Mucosa of rectum (tissue), 2 donors: ENCODE data around the gene CACNA2D1.

Experiments used
- H3K27ac ChIP-seq, 2 donors: one replicate each; pipeline ENCODE4 v1.7.0; 2013; ENCODE audit warnings: inconsistent platforms in 2 of 2, low read depth in 2 of 2, low read length in 2 of 2
- H3K27me3 ChIP-seq, 2 donors: one replicate each; pipeline ENCODE4 v1.7.0; 2013; ENCODE audit warnings: low read length in 2 of 2; ENCODE audit not compliant: control insufficient read depth in 2 of 2, insufficient read depth in 2 of 2
- H3K36me3 ChIP-seq, 2 donors: one replicate each; pipeline ENCODE4 v1.7.0; 2013; ENCODE audit warnings: low read length in 2 of 2; ENCODE audit not compliant: control insufficient read depth in 2 of 2, insufficient read depth in 2 of 2
- H3K4me1 ChIP-seq, 2 donors: one replicate each; pipeline ENCODE4 v1.7.0; 2013; ENCODE audit warnings: low read length in 2 of 2, mild to moderate bottlenecking in 1 of 2; ENCODE audit not compliant: control insufficient read depth in 2 of 2, insufficient read depth in 2 of 2
- H3K4me3 ChIP-seq, 2 donors: one replicate each; pipeline ENCODE4 v1.7.0; 2013; ENCODE audit warnings: low read length in 2 of 2
- H3K9ac ChIP-seq, 2 donors: one replicate each; pipeline ENCODE4 v1.7.0; 2013; ENCODE audit warnings: low read length in 2 of 2, low read depth in 1 of 2, mild to moderate bottlenecking in 1 of 2
- H3K9me3 ChIP-seq, 2 donors: one replicate each; pipeline ENCODE4 v1.7.0; 2013; ENCODE audit warnings: low read length in 2 of 2; ENCODE audit not compliant: control insufficient read depth in 2 of 2
- donor health status: healthy.
- donor health status: Normal muscosa, but diverticular disease.

The CACNA2D1 gene

DNA sequence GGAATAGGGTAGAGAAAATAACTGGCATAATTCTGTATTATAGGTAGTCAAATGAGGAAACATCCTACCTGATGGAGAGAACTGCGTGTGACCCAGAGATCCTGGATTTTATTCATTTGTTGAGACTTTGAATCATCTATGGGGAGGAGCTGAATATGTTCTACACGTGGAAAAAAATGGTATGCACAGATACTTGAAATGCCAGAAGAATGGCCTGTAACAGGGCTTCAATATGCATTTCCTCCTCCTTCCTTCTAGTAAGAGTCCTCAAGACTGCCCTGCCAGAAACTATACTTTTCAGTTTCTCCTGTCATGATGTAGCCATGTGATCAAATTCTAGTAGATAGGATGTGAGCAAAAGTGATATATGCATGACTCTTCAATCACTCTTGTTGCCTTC, 372.1 kb downstream of the CACNA2D1 start:
- H3K4me1 ChIP-seq = no peaks in the 10 kb centered on the region
- H3K4me3 ChIP-seq = no peak overlapping the region
- H3K27ac ChIP-seq = no peak overlapping the region
- no peak overlapping the region for H3K9ac ChIP-seq
- no peaks in the 10 kb centered on the region for H3K36me3 ChIP-seq
- H3K27me3 ChIP-seq = no peaks in the 10 kb centered on the region
- no peaks in the 10 kb centered on the region for H3K9me3 ChIP-seq

DNA sequence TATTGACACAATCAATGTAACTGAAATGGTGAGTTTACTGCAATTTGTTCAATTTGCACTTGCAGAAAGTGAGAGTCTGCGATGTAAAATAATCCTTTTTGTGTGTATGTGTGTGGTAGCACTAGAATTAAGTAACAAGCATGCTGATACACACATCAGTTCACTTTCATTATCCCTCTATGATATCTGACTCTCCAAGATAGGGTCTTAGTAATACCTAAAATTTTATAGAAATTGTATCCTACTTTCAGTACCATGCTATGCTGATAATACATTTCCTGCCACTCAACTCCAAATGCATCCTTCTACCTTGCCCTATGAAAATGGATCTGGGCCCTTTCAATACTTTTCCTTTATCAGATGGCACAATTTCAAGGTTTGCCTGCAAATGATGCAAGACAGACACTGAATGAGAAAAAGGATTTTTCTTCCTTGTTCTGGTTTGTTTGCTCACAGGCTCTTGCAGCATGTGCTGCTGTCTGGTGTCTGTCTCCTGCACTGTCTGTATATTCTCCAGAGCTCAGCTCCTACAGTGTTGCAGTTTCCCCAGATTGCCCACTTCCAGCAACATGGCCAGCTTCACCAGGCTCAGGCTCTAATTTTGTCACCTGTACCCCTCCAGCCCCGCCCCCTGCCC, 375.8 kb downstream of the CACNA2D1 start:
- Histone ChIP-seq H3K27ac (no peak overlapping the region), H3K4me1 (no peaks in the 10 kb centered on the region), H3K27me3 (no peaks in the 10 kb centered on the region), H3K9ac (no peak overlapping the region), H3K9me3 (no peaks in the 10 kb centered on the region), H3K4me3 (no peak overlapping the region), H3K36me3 (no peaks in the 10 kb centered on the region)

DNA sequence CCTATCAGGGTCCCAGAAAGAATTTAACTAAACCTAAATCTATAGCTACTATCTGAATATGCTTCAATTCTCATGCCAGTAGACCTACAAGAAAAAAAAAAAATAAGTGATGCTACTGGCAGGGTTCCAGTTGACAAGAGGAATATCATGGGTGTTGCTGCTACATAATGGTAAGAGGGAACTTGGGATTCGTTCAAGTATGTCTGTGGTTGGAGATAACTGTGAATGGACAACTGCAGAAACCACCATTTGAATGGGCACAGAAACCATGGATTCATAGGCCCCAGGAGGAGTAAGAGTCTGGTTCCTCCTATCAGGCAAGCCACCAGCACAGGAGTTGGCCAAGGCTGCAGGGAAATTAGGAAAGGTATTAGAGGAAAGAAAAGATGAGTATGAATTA, 386.1 kb downstream of the CACNA2D1 start:
- Histone ChIP-seq H3K36me3 (no peaks in the 10 kb centered on the region), H3K4me3 (no peak overlapping the region), H3K27me3 (no peaks in the 10 kb centered on the region), H3K9ac (no peak overlapping the region), H3K27ac (no peak overlapping the region), H3K4me1 (no peaks in the 10 kb centered on the region), H3K9me3 (no peaks in the 10 kb centered on the region)

DNA sequence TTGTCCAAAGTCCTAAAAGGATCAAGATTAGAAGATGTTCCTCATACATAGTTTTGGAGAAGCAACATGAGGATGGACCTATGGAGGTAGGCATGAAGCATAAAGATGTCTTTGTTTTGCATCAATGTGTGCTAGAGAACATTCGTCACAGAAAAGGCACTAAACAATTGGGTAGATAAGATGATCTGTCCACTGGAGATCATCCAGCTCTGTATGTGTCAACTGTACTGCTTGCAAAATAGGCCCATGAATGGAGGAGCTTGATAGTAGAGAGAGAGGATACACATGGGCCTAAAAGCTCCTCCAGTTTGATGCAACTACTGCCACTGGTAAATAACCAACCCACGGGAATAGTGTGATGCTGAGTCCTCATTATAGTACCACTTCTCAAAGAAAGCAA, 387.3 kb downstream of the CACNA2D1 start:
- no peak overlapping the region for H3K4me3 ChIP-seq
- no peak overlapping the region for H3K9ac ChIP-seq
- no peak overlapping the region for H3K27ac ChIP-seq
- H3K27me3 ChIP-seq = no peaks in the 10 kb centered on the region
- H3K36me3 ChIP-seq = no peaks in the 10 kb centered on the region
- no peaks in the 10 kb centered on the region for H3K9me3 ChIP-seq
- H3K4me1 ChIP-seq = no peaks in the 10 kb centered on the region

DNA sequence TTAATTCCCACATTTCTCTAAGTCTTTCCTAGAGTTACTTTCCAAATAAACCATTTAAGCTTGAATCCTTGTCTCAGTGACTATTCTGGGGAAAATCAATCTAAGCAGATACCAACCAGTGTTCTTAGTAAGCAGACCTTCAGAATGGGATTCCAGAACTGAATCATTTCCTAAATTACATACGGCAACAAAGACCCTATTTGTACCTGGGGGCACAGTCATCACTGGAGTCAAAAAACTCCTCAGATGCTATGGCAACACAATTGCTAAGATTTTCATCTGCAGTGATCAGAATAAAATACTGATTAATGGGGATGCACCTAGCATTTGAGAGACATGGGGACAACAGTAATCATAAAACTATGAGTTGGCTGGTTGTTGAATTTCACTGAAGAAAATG, 389.0 kb downstream of the CACNA2D1 start:
- H3K9me3 ChIP-seq = no peaks in the 10 kb centered on the region
- no peaks in the 10 kb centered on the region for H3K36me3 ChIP-seq
- no peak overlapping the region for H3K9ac ChIP-seq
- H3K27me3 ChIP-seq = no peaks in the 10 kb centered on the region
- H3K4me3 ChIP-seq = no peak overlapping the region
- H3K27ac ChIP-seq = no peak overlapping the region
- H3K4me1 ChIP-seq = no peaks in the 10 kb centered on the region

DNA sequence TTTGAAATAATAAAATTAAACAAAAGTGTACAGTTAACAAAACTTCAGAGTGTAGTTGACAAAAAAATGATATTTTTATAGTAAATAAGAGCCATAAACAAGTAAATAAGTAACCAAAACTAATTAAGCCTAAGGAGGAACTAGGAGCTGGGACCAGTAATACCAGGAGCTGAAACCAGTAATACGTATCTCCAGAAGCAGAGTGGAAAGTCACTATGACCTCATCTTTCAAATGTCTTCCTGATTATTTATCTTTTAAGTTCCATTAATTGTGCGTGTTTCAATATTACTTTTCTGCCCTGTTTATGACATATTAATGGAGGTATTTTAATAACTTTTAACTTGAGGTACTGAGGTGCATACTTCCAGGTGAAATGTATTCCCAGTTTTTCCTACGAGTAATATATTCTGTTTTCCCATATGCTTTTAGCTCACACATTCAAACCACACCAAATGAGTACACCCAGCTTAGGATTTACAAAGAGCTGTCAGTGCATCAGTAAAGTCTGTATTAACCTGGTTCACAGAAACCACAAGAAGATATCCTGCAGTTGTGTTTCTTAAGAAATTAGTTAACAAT, 390.0 kb downstream of the CACNA2D1 start:
- no peaks in the 10 kb centered on the region for H3K4me1 ChIP-seq
- H3K27me3 ChIP-seq = no peaks in the 10 kb centered on the region
- no peaks in the 10 kb centered on the region for H3K9me3 ChIP-seq
- H3K4me3 ChIP-seq = no peak overlapping the region
- no peak overlapping the region for H3K27ac ChIP-seq
- no peaks in the 10 kb centered on the region for H3K36me3 ChIP-seq
- H3K9ac ChIP-seq = no peak overlapping the region

DNA sequence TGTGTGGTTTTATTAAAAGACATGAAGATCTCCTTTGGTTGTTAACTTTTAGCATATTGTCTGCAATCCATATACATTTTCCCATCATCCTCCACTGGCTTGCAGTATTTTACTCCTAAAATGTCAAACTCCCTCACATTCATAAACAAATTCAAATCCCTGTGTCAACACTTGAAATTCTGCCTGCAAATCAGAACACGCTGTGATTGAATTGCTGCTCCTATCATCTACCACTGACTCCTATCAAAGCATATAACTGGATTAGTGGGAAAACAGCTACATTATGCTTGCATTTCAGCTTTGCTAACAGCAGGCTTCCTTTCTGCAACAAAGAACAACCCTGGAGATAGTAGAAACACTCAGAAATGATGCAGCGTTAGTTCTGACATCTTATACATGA, 392.0 kb downstream of the CACNA2D1 start:
- H3K36me3 ChIP-seq = no peaks in the 10 kb centered on the region
- no peak overlapping the region for H3K4me3 ChIP-seq
- no peak overlapping the region for H3K27ac ChIP-seq
- H3K27me3 ChIP-seq = no peaks in the 10 kb centered on the region
- H3K4me1 ChIP-seq = no peaks in the 10 kb centered on the region
- no peaks in the 10 kb centered on the region for H3K9me3 ChIP-seq
- H3K9ac ChIP-seq = no peak overlapping the region

DNA sequence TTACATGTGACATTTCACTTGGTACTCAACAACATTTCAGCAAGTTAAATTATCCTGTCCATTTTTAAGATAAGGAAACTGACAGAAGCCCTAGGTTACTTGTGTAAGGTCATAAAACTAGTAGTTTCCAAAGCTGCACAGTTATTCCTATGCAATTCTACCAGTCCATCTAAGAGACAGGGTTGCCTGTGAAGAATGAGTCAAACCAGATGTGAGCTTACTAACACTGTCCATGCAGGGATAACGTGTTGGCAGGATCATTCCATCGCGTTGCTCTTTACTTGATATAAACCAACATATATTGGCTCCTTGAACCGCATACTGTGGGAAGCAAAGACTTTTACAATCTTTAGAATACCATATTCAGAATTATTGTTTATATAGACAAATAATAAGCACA, 392.8 kb downstream of the CACNA2D1 start:
- Histone ChIP-seq H3K27ac (no peak overlapping the region), H3K4me3 (no peak overlapping the region), H3K27me3 (no peaks in the 10 kb centered on the region), H3K4me1 (no peaks in the 10 kb centered on the region), H3K9me3 (no peaks in the 10 kb centered on the region), H3K36me3 (no peaks in the 10 kb centered on the region), H3K9ac (no peak overlapping the region)

DNA sequence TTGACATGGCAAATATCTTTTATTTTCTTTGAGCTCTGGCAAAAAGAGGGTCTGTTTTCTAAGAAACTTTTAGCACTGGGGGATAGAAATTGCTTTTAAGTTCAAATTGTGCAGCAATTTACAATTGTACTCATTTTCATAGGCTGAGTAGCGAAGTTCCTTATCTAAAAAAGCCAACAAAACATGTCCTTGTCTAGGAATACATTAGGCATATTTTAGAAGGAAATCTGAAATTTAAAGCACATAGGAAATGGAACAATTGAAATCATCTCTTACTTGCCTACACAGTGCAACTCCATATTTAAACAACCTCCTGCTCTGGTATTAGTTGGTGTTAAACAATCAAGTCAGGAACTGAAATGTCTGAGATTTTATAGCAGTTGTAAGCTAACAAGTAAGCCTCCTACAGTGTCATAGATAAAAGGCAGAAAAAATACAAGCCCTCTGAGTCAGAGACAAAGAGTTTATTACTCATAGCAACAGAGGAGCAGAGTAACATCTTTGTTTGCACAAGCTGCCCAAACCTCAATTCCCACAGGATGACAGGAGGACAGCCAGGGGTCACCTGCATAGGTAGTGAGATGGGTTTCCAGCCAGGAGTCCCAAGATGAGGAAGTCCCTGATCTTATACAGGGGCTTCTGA, 393.6 kb downstream of the CACNA2D1 start:
- Histone ChIP-seq H3K9me3 (no peaks in the 10 kb centered on the region), H3K27me3 (no peaks in the 10 kb centered on the region), H3K9ac (no peak overlapping the region), H3K27ac (no peak overlapping the region), H3K4me1 (no peaks in the 10 kb centered on the region), H3K4me3 (no peak overlapping the region), H3K36me3 (no peaks in the 10 kb centered on the region)

DNA sequence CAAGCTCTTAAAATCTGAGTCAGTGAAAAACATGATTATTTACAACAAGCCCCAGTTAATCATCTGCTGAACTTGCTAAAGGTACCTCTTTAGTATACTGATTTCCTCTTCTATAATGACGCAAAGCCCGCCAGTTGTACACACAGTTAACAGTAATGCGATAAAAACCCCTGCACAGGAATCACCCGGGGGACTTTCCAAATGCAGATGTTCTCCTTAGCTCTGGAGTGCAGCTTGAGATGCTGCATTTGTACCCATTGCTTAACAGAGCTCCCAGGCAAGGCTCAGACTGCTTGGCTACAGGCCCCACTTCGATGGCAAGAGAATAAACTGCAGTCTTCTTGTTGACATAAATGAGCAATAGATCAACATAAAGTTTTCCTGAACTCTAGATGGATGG, 394.1 kb downstream of the CACNA2D1 start:
- Histone ChIP-seq H3K4me1 (no peaks in the 10 kb centered on the region), H3K27me3 (no peaks in the 10 kb centered on the region), H3K27ac (no peak overlapping the region), H3K36me3 (no peaks in the 10 kb centered on the region), H3K9ac (no peak overlapping the region), H3K9me3 (no peaks in the 10 kb centered on the region), H3K4me3 (no peak overlapping the region)
